IPS DF 6.9 (cell line): ENCODE results near the gene DLST.

Experiments
- DNase-seq: peaks from one replicate; pipeline ENCODE4 v3.0.0-alpha.2; 2013; ENCODE audit warnings: low read depth, low spot score
- H3K27ac ChIP-seq: one replicate; pipeline ENCODE4 v1.5.1; 2013; ENCODE audit warnings: low read length, control low read depth
- H3K27me3 ChIP-seq: 2 replicates; pipeline ENCODE4 v1.6.1; 2013; ENCODE audit warnings: mild to moderate bottlenecking, low read length; ENCODE audit not compliant: control insufficient read depth, insufficient read depth
- H3K36me3 ChIP-seq: 2 replicates; pipeline ENCODE4 v1.6.1; 2013; ENCODE audit warnings: low read length; ENCODE audit not compliant: control insufficient read depth, insufficient read depth
- H3K4me1 ChIP-seq: 2 replicates; pipeline ENCODE4 v1.6.1; 2013; ENCODE audit warnings: low read length; ENCODE audit not compliant: control insufficient read depth, insufficient read depth
- H3K4me3 ChIP-seq: 2 replicates; pipeline ENCODE4 v1.5.1; 2013; ENCODE audit warnings: mild to moderate bottlenecking, low read length
- H3K9me3 ChIP-seq: 2 replicates; pipeline ENCODE4 v1.6.1; 2013; ENCODE audit warnings: low read length, inconsistent platforms; ENCODE audit not compliant: control insufficient read depth, insufficient read depth
- WGBS: extraction: QIAGEN DNeasy Blood & Tissue Kit; methylation state at CpG from one replicate; pipeline ENCODE4 v1.1.7; 2013; ENCODE audit warnings: mixed read lengths, missing lambda C conversion rate; ENCODE audit not compliant: insufficient read length, insufficient coverage; 5-methylcytosine and 5-hydroxymethylcytosine counted together

The DLST gene

DNA sequence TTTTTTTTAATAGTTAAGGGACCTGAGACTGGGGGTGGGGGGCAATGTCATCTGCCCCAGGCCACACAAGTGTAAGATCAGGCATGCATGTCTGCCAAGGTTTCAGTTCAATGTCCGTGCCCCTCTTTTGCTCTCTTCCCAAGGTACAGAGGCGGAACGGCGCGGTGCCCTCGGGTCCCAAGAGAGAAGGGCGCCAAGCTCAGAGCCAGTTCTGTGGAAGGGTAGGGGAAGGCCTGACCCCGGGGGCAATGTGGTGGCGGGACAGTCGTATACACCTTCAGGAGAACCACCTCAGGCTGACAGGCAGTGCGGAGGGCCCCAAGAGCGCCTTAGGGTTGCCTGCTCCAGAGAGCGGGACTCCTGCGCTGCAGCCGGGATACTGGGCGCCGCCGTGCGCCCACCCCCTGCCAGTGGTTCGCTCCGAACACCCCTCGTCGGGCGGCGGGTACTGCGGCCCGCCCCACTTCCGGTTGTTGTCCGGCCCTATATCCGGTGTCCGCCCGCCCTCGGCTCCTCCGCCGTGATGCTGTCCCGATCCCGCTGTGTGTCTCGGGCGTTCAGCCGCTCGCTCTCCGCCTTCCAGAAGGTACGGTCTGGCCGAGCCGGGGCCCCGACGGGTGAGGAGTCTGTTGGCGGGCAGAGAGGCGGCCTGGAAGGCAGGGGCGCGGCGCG is at the start of gene DLST:
Gene DLST (plus strand): TSS at position 486 of the 672 bp plus-strand sequence. CDS start 38 bp downstream, at position 524.
- peaks cover 10% of the 10 kb centered on the region; the same call in 1 of the 2 replicates for H3K4me1 ChIP-seq
- H3K4me3 ChIP-seq: peak within 1 kb of the TSS; percentile 94
- WGBS: no CpG with 5 or more reads among the region's 53 CpGs
- H3K27me3 ChIP-seq: no peaks in the 10 kb centered on the region
- DNase-seq: peak; percentile 63
- H3K9me3 ChIP-seq: no peaks in the 10 kb centered on the region
- no peaks in the 10 kb centered on the region for H3K36me3 ChIP-seq
- H3K27ac ChIP-seq: no peak within 1 kb of the TSS

DNA sequence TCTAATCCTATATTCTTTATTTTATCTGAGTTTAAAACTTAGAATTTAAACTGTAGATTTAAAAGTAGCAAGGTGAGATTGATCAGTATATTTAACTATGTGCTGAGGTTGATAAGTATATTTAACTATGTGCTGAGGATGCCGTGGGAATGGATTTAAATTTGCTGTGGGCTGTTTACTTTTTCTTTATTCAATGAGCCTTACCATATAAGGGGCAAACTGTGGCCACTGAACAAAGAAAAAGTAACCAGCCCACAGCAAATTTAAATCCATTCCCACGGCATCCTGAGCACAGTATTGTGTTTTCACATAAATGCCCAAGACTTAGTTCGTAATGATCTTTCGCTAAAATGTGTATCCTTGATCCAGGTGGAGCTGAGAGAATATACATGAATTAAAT is 48.9 kb upstream of the DLST start:
- DNase-seq: no peak
- WGBS: no CpG with 5 or more reads among the region's 4 CpGs
- H3K27me3 ChIP-seq: no peaks in the 10 kb centered on the region
- no peaks in the 10 kb centered on the region for H3K4me1 ChIP-seq
- H3K9me3 ChIP-seq: no peaks in the 10 kb centered on the region
- no peak overlapping the region for H3K27ac ChIP-seq
- peaks cover 4% of the 10 kb centered on the region; the same call in 1 of the 2 replicates for H3K36me3 ChIP-seq
- H3K4me3 ChIP-seq: no peak overlapping the region

DNA sequence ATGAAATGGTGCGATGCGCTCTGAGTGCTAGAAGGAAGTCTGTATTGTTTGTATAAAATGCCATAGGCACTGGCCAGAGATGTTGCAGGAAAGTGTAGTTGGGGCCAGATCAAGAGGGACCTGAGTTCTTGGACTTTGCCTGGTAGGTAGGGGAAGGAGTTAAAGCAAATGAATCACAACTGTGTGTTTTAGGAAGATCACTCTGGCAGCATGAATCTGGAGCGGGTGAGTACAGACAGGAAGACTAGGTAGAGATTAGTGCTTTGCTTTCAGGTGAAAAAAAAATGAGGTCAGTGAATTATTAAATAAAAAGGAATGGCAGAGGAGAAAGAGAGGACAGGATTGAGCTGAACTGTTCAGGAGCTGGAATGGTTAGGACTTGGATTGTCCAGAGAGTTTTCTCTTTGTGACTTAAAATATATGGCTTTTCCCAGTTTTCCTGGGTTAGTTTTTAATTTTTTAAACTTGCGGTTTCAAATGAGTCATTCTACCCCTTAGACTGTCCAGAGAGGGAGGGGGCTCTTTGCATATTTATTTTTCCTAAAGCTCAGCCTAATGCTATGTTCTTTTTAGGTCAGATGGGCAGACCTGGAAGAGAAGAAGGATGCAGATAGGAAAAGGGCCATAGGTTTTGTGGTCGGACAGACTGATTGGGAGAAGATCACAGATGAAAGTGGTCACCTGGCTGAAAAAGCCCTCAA is 46.9 kb upstream of the DLST start:
- DNase-seq: no peak
- WGBS: no CpG with 5 or more reads among the region's 5 CpGs
- Histone ChIP-seq H3K9me3 (no peaks in the 10 kb centered on the region), H3K27ac (no peak overlapping the region), H3K27me3 (no peaks in the 10 kb centered on the region), H3K4me3 (no peak overlapping the region), H3K4me1 (no peaks in the 10 kb centered on the region), H3K36me3 (no peaks in the 10 kb centered on the region; the same call in 1 of the 2 replicates)

DNA sequence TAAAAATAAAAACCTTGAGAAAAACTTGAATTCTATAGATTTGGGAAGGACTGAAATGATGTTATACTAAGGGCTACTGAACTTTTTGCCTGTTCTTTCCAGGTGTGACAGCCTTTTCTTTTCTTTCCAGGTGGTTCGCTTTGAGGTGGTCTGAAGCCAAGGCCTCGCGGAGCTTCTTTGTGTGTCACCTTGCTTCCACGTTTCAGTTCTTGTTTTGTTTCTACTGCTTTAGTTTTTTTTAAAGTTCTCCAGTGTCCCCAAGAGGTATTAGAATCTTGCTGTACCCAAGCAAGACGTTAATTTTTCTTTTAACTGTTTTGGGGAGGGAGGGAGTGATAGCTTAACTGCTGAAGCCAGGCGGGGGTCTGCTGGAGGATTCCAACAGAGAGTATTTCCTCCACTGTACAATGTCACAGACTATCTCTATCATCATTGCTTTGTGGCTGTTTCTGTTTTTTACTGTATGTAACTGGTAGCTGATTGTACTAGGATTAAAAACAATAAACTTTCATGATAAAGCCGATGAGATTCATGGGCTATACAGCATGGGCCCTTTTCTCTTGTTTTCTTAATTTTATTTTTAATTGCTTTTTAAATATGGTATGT is 46.0 kb upstream of the DLST start:
- DNase-seq: no peak
- Histone ChIP-seq H3K4me1 (no peaks in the 10 kb centered on the region), H3K4me3 (no peak overlapping the region), H3K27me3 (no peaks in the 10 kb centered on the region), H3K27ac (no peak overlapping the region), H3K9me3 (no peaks in the 10 kb centered on the region), H3K36me3 (no peaks in the 10 kb centered on the region; the same call in 1 of the 2 replicates)
- no CpG with 5 or more reads among the region's 7 CpGs for WGBS

DNA sequence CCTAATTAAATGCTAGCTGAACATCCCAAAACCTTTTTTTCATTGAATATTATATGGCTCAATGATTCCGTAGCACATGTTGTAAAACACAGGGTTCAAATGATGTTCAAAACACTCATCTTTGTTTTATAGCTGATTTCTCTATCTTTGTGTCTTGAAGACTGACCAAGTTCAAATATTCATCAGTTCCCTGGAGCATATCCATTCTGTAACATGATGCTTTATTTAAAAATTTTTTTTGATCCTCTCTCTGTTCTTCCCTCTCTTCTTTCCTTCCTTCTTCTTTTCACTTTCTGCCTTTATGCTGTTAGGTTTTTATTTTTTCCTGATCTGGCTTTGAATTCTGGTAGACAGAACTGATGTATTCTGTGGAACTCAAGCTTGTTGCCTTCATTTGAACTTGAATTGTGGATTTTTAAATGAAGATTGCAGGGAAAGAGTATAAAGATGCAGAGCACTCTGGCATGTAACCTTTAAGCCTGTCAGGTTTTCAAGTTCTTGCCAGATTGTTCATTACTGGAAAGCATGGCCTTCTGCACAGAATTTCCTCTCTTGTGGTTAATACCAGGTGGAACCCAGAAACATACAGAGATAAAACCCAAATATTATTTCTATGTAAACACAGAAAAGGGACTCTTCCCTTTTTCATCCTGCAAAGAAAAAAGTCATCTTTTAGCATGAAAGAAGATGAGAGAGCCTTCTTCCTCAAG is 45.3 kb upstream of the DLST start:
- no CpG with 5 or more reads among the region's 1 CpG for WGBS
- H3K36me3 ChIP-seq: no peaks in the 10 kb centered on the region
- H3K4me1 ChIP-seq: no peaks in the 10 kb centered on the region
- DNase-seq: no peak
- no peak overlapping the region for H3K27ac ChIP-seq
- H3K9me3 ChIP-seq: no peaks in the 10 kb centered on the region
- H3K4me3 ChIP-seq: no peak overlapping the region
- no peaks in the 10 kb centered on the region for H3K27me3 ChIP-seq

DNA sequence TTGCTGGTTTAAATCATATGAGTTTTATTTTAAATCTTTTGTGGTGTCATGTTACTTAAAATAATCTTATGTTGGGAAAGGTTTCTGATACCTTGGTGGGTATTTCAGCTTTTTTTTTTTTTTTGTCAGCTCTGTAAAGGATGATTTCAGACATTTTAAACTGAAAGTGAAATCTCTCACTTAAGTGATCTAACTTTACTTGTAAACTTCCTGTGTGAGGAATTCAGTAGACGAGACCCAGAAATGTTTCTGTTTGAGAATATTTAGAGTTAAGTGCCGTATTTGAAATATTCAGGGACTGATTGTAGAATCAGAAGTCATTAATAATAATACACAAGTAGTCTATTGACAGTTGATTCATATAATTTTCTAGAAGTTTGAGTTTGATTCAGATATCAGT is 43.5 kb upstream of the DLST start:
- DNase-seq: no peak
- Histone ChIP-seq H3K4me1 (no peaks in the 10 kb centered on the region), H3K4me3 (no peak overlapping the region), H3K27me3 (no peaks in the 10 kb centered on the region), H3K36me3 (no peaks in the 10 kb centered on the region), H3K9me3 (no peaks in the 10 kb centered on the region), H3K27ac (no peak overlapping the region)
- no CpG with 5 or more reads among the region's 2 CpGs for WGBS

DNA sequence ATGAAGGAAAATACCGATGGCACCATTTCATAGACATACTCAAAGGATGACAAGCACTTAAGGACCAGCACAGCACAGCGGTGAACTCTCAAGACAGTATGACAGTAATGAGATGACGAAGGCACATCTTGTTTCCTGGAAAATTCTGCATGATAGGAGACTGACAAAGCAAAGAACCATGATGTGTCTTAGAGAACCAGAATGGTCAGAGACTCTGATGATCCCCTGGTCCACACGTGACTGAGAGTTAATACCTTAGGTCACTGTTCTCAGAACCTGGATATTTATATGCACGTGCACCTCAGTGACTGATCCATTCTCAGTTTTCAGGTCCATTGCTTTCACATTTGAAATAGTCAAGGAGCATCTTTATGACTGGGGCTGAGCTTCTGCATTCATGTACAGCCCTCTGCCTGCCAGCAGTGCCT is 41.1 kb upstream of the DLST start:
- no peaks in the 10 kb centered on the region for H3K9me3 ChIP-seq
- no peak for DNase-seq
- H3K4me1 ChIP-seq: no peaks in the 10 kb centered on the region
- H3K27ac ChIP-seq: no peak overlapping the region
- WGBS: no CpG with 5 or more reads among the region's 5 CpGs
- no peak overlapping the region for H3K4me3 ChIP-seq
- H3K36me3 ChIP-seq: no peaks in the 10 kb centered on the region
- H3K27me3 ChIP-seq: no peaks in the 10 kb centered on the region

DNA sequence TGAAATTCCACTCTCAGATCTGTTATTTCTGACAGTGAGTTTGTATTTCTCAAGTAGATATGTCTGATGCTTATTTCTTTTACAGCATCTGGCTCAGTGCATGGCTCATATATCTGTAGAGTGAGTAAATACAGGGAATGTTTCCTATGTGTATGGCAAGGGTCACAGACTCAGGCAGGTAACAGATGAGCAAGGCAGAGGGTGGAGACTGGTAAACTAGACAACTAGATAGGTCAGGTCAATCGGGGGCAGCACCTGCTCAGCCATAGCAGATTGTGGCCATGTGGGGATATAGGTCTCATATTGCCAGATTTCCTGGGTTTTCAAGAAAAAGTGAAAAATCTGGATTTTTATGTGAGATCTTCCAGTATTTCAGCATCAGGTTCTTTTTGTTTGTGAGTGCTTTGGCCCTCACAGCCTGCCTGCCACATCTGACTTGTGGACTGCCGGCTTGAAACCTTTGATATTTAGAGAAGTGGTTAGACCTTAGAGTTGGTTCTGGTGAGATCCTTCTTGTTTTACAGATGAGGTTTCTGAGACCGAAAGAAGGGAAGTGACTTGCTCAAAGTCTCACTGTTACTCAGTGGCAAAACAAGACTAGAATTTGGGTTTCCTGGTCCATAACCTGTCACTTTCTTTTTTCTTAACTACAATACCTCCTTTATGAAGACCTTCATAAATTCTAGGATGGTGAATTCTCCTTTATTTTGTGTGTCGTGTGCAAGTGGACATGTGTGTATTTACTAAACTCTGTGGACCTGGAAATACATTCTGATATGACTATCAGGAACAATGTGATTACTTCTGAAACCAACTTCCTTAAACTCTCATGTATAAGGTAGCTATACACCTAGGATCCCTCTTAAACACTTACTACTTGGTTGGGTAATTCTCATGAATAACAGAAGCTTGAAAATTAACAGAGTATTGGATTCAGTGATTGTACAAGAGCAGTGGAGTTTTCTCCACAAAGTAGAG is 40.2 kb upstream of the DLST start:
- Histone ChIP-seq H3K4me1 (no peaks in the 10 kb centered on the region), H3K9me3 (no peaks in the 10 kb centered on the region), H3K4me3 (no peak overlapping the region), H3K36me3 (no peaks in the 10 kb centered on the region), H3K27me3 (no peaks in the 10 kb centered on the region), H3K27ac (no peak overlapping the region)
- WGBS: no CpG with 5 or more reads among the region's 4 CpGs
- no peak for DNase-seq

DNA sequence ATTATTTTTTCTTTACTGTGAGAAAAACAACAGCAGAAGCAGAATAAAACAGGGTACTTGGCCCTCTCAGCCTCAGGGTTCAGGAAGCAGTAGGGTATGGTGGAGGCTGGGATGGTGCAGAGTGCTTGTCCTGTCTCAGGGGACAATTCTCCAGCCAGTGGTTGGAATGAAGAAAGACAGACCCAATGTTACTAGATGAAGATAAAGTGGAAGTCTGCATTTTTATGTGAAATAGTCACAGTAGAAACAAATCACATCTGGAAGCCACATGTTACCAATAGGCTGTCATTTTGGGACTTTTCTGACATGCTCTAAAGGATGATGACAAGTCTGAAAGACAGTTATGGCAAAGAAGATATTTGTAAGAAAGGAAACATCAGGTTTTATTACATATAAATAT is 38.1 kb upstream of the DLST start:
- no peak overlapping the region for H3K4me3 ChIP-seq
- H3K27me3 ChIP-seq: no peaks in the 10 kb centered on the region
- DNase-seq: no peak
- H3K27ac ChIP-seq: no peak overlapping the region
- H3K4me1 ChIP-seq: no peaks in the 10 kb centered on the region
- H3K9me3 ChIP-seq: no peaks in the 10 kb centered on the region
- no peaks in the 10 kb centered on the region for H3K36me3 ChIP-seq
